Ovary (tissue), 3 donors: ENCODE data around the gene USF1.
A peak's percentile ranks its signal among the peaks of the same experiment; 100 is the strongest.

Experiments
- EP300 ChIP-seq: sonication (generic); formaldehyde crosslinking; IDR thresholded peaks from one replicate; pipeline ENCODE4 v1.6.1; 2017; ENCODE audit warnings: antibody characterized with exemption
- TF ChIP-seq, protein P1 (sequence below), 3 donors: fragments of 450-650 bp in 2 of 3; fragments of 200-600 bp in 1 of 3; IDR thresholded peaks; one replicate each; pipeline versions ENCODE4 v1.5.1 to v1.8.0; 2016 to 2022; ENCODE audit warnings: antibody characterized with exemption in 3 of 3, mild to moderate bottlenecking in 1 of 3
- donor health status: DM: no; HTN: no; CAD: no.

DNA sequence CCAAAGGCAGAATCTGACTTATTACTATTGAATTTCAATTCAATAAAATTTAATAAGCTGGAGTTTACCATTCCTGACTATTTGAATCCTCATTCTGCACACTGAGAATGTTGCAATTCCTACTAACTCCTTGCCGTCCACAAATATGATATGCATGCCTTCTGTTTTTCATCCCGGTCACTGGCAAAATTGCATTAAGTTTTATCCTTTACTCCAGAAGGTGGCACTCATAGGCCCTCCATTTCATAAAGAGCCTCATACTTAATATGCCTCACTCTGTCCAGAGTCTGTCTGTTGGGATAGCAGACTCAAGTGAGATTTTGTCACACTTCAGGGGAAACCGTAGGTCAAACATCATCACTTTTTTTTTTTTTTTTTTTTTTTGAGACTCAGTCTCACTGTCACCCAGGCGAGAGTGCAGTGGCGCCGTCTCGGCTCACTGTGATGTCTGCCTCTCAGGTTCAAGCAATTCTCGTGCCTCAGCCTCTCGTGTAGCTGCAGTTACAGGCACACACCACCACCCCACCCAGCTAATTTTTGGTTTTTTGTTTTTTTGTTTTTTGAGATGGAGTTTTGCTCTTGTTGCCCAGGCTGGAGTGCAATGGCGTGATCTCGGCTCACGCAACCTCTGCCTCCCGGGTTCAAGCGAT lies 52.1 kb downstream of the USF1 start:
- TF ChIP-seq EP300: no peak
- TF ChIP-seq, protein P1, sequence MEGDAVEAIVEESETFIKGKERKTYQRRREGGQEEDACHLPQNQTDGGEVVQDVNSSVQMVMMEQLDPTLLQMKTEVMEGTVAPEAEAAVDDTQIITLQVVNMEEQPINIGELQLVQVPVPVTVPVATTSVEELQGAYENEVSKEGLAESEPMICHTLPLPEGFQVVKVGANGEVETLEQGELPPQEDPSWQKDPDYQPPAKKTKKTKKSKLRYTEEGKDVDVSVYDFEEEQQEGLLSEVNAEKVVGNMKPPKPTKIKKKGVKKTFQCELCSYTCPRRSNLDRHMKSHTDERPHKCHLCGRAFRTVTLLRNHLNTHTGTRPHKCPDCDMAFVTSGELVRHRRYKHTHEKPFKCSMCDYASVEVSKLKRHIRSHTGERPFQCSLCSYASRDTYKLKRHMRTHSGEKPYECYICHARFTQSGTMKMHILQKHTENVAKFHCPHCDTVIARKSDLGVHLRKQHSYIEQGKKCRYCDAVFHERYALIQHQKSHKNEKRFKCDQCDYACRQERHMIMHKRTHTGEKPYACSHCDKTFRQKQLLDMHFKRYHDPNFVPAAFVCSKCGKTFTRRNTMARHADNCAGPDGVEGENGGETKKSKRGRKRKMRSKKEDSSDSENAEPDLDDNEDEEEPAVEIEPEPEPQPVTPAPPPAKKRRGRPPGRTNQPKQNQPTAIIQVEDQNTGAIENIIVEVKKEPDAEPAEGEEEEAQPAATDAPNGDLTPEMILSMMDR (IDR thresholded peaks at IDR 0.05): peak in 1 of 3 donors; percentile 41
